ENCODE measurements around the gene HERPUD1.

Gene HERPUD1

DNA sequence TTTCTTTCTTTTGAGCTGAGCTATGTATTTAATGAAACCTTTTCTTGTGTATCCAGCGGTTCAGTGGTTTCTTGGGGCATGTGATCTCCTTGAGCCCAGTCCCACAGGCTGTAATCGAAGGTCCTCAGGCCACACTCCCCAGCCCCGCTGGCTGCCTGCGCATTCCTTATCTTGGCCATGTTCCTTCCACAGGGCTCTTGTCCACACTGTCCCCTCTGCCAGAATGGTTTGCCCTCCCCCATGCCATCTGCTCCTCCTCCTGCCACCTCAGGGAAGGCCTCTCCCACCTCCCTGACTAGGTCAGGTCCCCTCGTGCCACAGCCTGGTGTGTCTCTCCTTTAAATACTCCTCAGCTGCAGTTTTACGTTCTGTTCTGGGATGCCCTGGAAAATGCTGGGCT lies 45.3 kb downstream of the HERPUD1 start:
- Histone ChIP-seq H3K4me2 (ENCODE audit: low read length) (no peak overlapping the region), H4K12ac (ENCODE audit: low read depth, low read length) (no peak overlapping the region), H3K23ac (ENCODE audit: low read length) (no peak overlapping the region), H3K4me1 (ENCODE audit: control insufficient read depth in 1 of 2, insufficient read depth in 2 of 2, low read length in 2 of 2) (no peaks in the 10 kb centered on the region), H2AFZ (ENCODE audit: insufficient read depth, low read length, poor library complexity) (no peak overlapping the region), H3K4ac (ENCODE audit: low read depth, low read length) (no peak overlapping the region), H2AK5ac (ENCODE audit: low read length) (no peak overlapping the region), H3K9ac (ENCODE audit: low read length) (no peak overlapping the region), H2BK120ac (ENCODE audit: insufficient read depth, low read length, poor library complexity) (no peak overlapping the region), H3K14ac (ENCODE audit: low read length) (no peak overlapping the region), H3K18ac (ENCODE audit: low read length) (no peak overlapping the region), H4K91ac (ENCODE audit: low read depth, low read length) (no peak overlapping the region), H3K4me3 (ENCODE audit: low read depth, low read length) (no peak overlapping the region), H3K79me1 (ENCODE audit: low read length) (no peaks in the 10 kb centered on the region), H3K9me3 (ENCODE audit: insufficient read depth, low read depth, low read length) (peaks cover 4% of the 10 kb centered on the region), H2BK12ac (ENCODE audit: low read length) (no peak overlapping the region), H4K8ac (ENCODE audit: low read depth, low read length) (no peak overlapping the region), H2BK5ac (ENCODE audit: low read depth, low read length, poor library complexity) (no peak overlapping the region), H3K36me3 (ENCODE audit: control insufficient read depth in 1 of 2, insufficient read depth in 2 of 2, low read length in 2 of 2) (no peaks in the 10 kb centered on the region), H3K27ac (ENCODE audit: low read depth, low read length) (no peak overlapping the region), H3K79me2 (ENCODE audit: control insufficient read depth, insufficient read depth, low read length, poor library complexity) (no peaks in the 10 kb centered on the region), H3K27me3 (ENCODE audit: insufficient read depth, low read length) (no peaks in the 10 kb centered on the region)
- no peak for DNase-seq
- WGBS (ENCODE audit: extremely low coverage, insufficient coverage, insufficient read length): no CpG with 5 or more reads among the region's 6 CpGs

DNA sequence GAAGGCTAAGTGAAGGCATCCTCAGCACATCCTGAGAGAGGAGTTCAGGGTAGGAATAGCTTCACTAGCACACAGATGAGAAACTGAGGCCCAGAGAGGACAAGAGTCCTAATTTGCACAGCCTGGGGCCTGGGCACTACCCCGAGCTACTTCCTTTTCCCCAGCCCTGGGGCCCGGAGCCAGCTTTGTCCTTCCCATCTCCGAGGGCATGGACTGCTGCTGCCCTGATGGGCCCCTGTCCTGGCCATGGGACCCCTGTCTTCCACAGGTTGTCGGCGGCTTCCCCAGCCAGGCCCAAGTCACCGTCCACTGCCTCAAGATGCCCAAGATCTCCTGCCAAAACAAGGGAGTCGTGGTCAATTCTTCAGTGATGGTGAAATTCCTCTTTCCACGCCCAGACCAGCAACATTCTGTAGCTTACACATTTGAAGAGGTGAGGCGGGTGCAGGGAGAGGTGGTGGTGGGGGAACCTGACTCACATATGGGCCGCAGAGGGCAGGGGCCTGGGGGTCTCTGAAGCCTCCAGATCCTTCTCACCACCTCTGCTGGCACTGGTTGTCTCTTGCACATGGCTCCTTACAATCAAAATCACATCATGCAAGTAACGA lies 46.0 kb downstream of the HERPUD1 start:
- no peak overlapping the region for H2BK120ac ChIP-seq (ENCODE audit: insufficient read depth, low read length, poor library complexity)
- no peak overlapping the region for H3K4ac ChIP-seq (ENCODE audit: low read depth, low read length)
- no peak overlapping the region for H3K14ac ChIP-seq (ENCODE audit: low read length)
- H2AK5ac ChIP-seq (ENCODE audit: low read length): no peak overlapping the region
- no peak overlapping the region for H4K8ac ChIP-seq (ENCODE audit: low read depth, low read length)
- no peak overlapping the region for H3K4me2 ChIP-seq (ENCODE audit: low read length)
- no peak overlapping the region for H2BK12ac ChIP-seq (ENCODE audit: low read length)
- H3K9ac ChIP-seq (ENCODE audit: low read length): no peak overlapping the region
- peaks cover 4% of the 10 kb centered on the region for H3K9me3 ChIP-seq (ENCODE audit: insufficient read depth, low read depth, low read length)
- H3K4me3 ChIP-seq (ENCODE audit: low read depth, low read length): no peak overlapping the region
- H4K91ac ChIP-seq (ENCODE audit: low read depth, low read length): no peak overlapping the region
- H4K12ac ChIP-seq (ENCODE audit: low read depth, low read length): no peak overlapping the region
- H3K27me3 ChIP-seq (ENCODE audit: insufficient read depth, low read length): no peaks in the 10 kb centered on the region
- H3K18ac ChIP-seq (ENCODE audit: low read length): no peak overlapping the region
- no peak overlapping the region for H2BK5ac ChIP-seq (ENCODE audit: low read depth, low read length, poor library complexity)
- peak; percentile 29 to 57 for DNase-seq
- no peaks in the 10 kb centered on the region for H3K4me1 ChIP-seq (ENCODE audit: control insufficient read depth in 1 of 2, insufficient read depth in 2 of 2, low read length in 2 of 2)
- no peaks in the 10 kb centered on the region for H3K36me3 ChIP-seq (ENCODE audit: control insufficient read depth in 1 of 2, insufficient read depth in 2 of 2, low read length in 2 of 2)
- H2AFZ ChIP-seq (ENCODE audit: insufficient read depth, low read length, poor library complexity): no peak overlapping the region
- H3K79me1 ChIP-seq (ENCODE audit: low read length): no peaks in the 10 kb centered on the region
- no peak overlapping the region for H3K27ac ChIP-seq (ENCODE audit: low read depth, low read length)
- WGBS (ENCODE audit: extremely low coverage, insufficient coverage, insufficient read length): no CpG with 5 or more reads among the region's 11 CpGs
- H3K23ac ChIP-seq (ENCODE audit: low read length): no peak overlapping the region
- H3K79me2 ChIP-seq (ENCODE audit: control insufficient read depth, insufficient read depth, low read length, poor library complexity): no peaks in the 10 kb centered on the region

DNA sequence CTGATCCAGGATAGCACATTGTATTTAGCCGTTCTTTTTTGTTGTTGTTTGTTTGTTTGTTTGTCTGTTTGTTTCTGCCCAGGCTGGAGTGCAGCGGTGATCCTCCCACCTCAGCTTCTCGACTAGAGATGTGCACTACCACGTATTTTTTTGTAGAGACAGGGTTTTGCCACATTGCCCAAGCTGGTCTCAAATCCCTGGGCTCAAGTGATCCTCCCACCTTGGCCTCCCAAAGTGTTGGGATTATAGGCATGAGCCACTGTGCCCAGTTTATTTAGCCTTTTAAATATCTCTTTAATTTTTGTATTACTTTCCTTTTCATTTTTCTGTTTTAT lies 48.2 kb downstream of the HERPUD1 start:
- H3K4me2 ChIP-seq (ENCODE audit: low read length): no peak overlapping the region
- no peak overlapping the region for H3K4ac ChIP-seq (ENCODE audit: low read depth, low read length)
- H2BK120ac ChIP-seq (ENCODE audit: insufficient read depth, low read length, poor library complexity): no peak overlapping the region
- no peak overlapping the region for H3K27ac ChIP-seq (ENCODE audit: low read depth, low read length)
- H3K79me1 ChIP-seq (ENCODE audit: low read length): no peaks in the 10 kb centered on the region
- no peak overlapping the region for H3K9ac ChIP-seq (ENCODE audit: low read length)
- H3K14ac ChIP-seq (ENCODE audit: low read length): no peak overlapping the region
- no peak overlapping the region for H4K91ac ChIP-seq (ENCODE audit: low read depth, low read length)
- H3K23ac ChIP-seq (ENCODE audit: low read length): no peak overlapping the region
- H2AK5ac ChIP-seq (ENCODE audit: low read length): no peak overlapping the region
- no peaks in the 10 kb centered on the region for H3K9me3 ChIP-seq (ENCODE audit: insufficient read depth, low read depth, low read length)
- no peak overlapping the region for H4K12ac ChIP-seq (ENCODE audit: low read depth, low read length)
- H3K27me3 ChIP-seq (ENCODE audit: insufficient read depth, low read length): no peaks in the 10 kb centered on the region
- no peak overlapping the region for H4K8ac ChIP-seq (ENCODE audit: low read depth, low read length)
- no peak overlapping the region for H3K18ac ChIP-seq (ENCODE audit: low read length)
- DNase-seq: no peak
- no CpG with 5 or more reads among the region's 4 CpGs for WGBS (ENCODE audit: extremely low coverage, insufficient coverage, insufficient read length)
- no peaks in the 10 kb centered on the region for H3K4me1 ChIP-seq (ENCODE audit: control insufficient read depth in 1 of 2, insufficient read depth in 2 of 2, low read length in 2 of 2)
- no peak overlapping the region for H2AFZ ChIP-seq (ENCODE audit: insufficient read depth, low read length, poor library complexity)
- H2BK12ac ChIP-seq (ENCODE audit: low read length): no peak overlapping the region
- no peak overlapping the region for H3K4me3 ChIP-seq (ENCODE audit: low read depth, low read length)
- no peak overlapping the region for H2BK5ac ChIP-seq (ENCODE audit: low read depth, low read length, poor library complexity)
- no peaks in the 10 kb centered on the region for H3K36me3 ChIP-seq (ENCODE audit: control insufficient read depth in 1 of 2, insufficient read depth in 2 of 2, low read length in 2 of 2)
- no peaks in the 10 kb centered on the region for H3K79me2 ChIP-seq (ENCODE audit: control insufficient read depth, insufficient read depth, low read length, poor library complexity)

GRCh38 chr16:56980792-56981724 lies 49.1 kb downstream of the HERPUD1 start:
- no peak overlapping the region for H3K9ac ChIP-seq (ENCODE audit: low read length)
- H3K27ac ChIP-seq (ENCODE audit: low read depth, low read length): no peak overlapping the region
- no peak overlapping the region for H4K8ac ChIP-seq (ENCODE audit: low read depth, low read length)
- H3K36me3 ChIP-seq (ENCODE audit: control insufficient read depth in 1 of 2, insufficient read depth in 2 of 2, low read length in 2 of 2): no peaks in the 10 kb centered on the region
- H3K4me3 ChIP-seq (ENCODE audit: low read depth, low read length): no peak overlapping the region
- H3K4me1 ChIP-seq (ENCODE audit: control insufficient read depth in 1 of 2, insufficient read depth in 2 of 2, low read length in 2 of 2): no peaks in the 10 kb centered on the region
- H3K4ac ChIP-seq (ENCODE audit: low read depth, low read length): no peak overlapping the region
- H3K14ac ChIP-seq (ENCODE audit: low read length): no peak overlapping the region
- no peak overlapping the region for H4K91ac ChIP-seq (ENCODE audit: low read depth, low read length)
- H3K79me2 ChIP-seq (ENCODE audit: control insufficient read depth, insufficient read depth, low read length, poor library complexity): no peaks in the 10 kb centered on the region
- H2BK5ac ChIP-seq (ENCODE audit: low read depth, low read length, poor library complexity): no peak overlapping the region
- no peak overlapping the region for H3K4me2 ChIP-seq (ENCODE audit: low read length)
- H3K9me3 ChIP-seq (ENCODE audit: insufficient read depth, low read depth, low read length): no peaks in the 10 kb centered on the region
- no peak overlapping the region for H3K23ac ChIP-seq (ENCODE audit: low read length)
- WGBS (ENCODE audit: extremely low coverage, insufficient coverage, insufficient read length): no CpG with 5 or more reads among the region's 16 CpGs
- no peaks in the 10 kb centered on the region for H3K27me3 ChIP-seq (ENCODE audit: insufficient read depth, low read length)
- no peak for DNase-seq
- H2BK12ac ChIP-seq (ENCODE audit: low read length): no peak overlapping the region
- no peak overlapping the region for H4K12ac ChIP-seq (ENCODE audit: low read depth, low read length)
- H2AFZ ChIP-seq (ENCODE audit: insufficient read depth, low read length, poor library complexity): no peak overlapping the region
- no peaks in the 10 kb centered on the region for H3K79me1 ChIP-seq (ENCODE audit: low read length)
- no peak overlapping the region for H3K18ac ChIP-seq (ENCODE audit: low read length)
- H2BK120ac ChIP-seq (ENCODE audit: insufficient read depth, low read length, poor library complexity): no peak overlapping the region
- H2AK5ac ChIP-seq (ENCODE audit: low read length): no peak overlapping the region

All from trophoblast cell (in vitro differentiated cells and primary cell).